Ovary (tissue), 3 donors: ENCODE results near the gene FGGY.

Source experiments
- EP300 ChIP-seq: sonication (generic); formaldehyde crosslinking; IDR thresholded peaks from one replicate; pipeline ENCODE4 v1.6.1; 2017; ENCODE audit warnings: antibody characterized with exemption
- POLR2A ChIP-seq: fragments of 450-650 bp; IDR thresholded peaks from one replicate; pipeline ENCODE4 v1.6.1; 2017; ENCODE audit warnings: antibody characterized with exemption, mild to moderate bottlenecking, moderate library complexity
- TF ChIP-seq, protein P1 (sequence below), 3 donors: fragments of 450-650 bp in 2 of 3; fragments of 200-600 bp in 1 of 3; IDR thresholded peaks; one replicate each; pipeline versions ENCODE4 v1.5.1 to v1.8.0; 2016 to 2022; ENCODE audit warnings: antibody characterized with exemption in 3 of 3, mild to moderate bottlenecking in 1 of 3
- donor health status: DM: no; HTN: no; CAD: no.

DNA sequence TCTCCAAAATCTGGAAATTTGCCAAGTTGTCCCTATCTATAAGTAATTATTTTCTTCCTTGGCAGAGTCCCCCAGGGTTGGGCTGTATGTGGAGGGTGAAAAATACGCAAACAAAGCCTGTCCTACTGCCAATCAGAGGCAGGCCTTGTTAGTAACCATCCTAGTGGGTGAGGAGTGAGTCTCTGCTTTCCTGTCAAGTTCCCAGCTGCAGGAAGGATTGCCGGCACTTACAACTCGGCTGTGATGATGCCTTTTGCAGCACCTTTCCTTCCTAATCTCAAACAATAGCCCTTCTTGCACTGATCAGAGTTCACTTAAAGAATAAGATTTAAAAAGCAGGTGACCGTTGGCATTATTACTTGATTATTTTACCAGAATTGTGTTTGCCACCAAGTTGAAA is 31.3 kb upstream of the FGGY start:
- TF ChIP-seq, protein P1, sequence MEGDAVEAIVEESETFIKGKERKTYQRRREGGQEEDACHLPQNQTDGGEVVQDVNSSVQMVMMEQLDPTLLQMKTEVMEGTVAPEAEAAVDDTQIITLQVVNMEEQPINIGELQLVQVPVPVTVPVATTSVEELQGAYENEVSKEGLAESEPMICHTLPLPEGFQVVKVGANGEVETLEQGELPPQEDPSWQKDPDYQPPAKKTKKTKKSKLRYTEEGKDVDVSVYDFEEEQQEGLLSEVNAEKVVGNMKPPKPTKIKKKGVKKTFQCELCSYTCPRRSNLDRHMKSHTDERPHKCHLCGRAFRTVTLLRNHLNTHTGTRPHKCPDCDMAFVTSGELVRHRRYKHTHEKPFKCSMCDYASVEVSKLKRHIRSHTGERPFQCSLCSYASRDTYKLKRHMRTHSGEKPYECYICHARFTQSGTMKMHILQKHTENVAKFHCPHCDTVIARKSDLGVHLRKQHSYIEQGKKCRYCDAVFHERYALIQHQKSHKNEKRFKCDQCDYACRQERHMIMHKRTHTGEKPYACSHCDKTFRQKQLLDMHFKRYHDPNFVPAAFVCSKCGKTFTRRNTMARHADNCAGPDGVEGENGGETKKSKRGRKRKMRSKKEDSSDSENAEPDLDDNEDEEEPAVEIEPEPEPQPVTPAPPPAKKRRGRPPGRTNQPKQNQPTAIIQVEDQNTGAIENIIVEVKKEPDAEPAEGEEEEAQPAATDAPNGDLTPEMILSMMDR (IDR thresholded peaks at IDR 0.05) = no peak
- TF ChIP-seq POLR2A = no peak
- no peak for TF ChIP-seq EP300
